ENCODE data around the gene RIMKLB.
"Not testable (repeated sequence)": the region's sequence is repeated elsewhere in the genome, so short reads cannot be mapped to it uniquely, and the experiment has no call there.

Gene RIMKLB

GRCh38 chr12:8692573-8692972, 5.2 kb upstream of the RIMKLB start:
- no peak for DNase-seq (ENCODE audit: low read depth)

GRCh38 chr12:8695116-8695515, 2.7 kb upstream of the RIMKLB start:
- no peak for DNase-seq (ENCODE audit: low read depth)

GRCh38 chr12:8696442-8697090, 1.2 kb upstream of the RIMKLB start:
- no peak for DNase-seq (ENCODE audit: low read depth)

- DNase-seq (ENCODE audit: low read depth), result no peak
Observed at GRCh38 chr12:8697120-8697475, 693 bp upstream of the RIMKLB start.

- DNase-seq (ENCODE audit: low read depth), result peak; percentile 41
Observed at GRCh38 chr12:8698132-8698851, 501 bp downstream of the RIMKLB start.

DNA sequence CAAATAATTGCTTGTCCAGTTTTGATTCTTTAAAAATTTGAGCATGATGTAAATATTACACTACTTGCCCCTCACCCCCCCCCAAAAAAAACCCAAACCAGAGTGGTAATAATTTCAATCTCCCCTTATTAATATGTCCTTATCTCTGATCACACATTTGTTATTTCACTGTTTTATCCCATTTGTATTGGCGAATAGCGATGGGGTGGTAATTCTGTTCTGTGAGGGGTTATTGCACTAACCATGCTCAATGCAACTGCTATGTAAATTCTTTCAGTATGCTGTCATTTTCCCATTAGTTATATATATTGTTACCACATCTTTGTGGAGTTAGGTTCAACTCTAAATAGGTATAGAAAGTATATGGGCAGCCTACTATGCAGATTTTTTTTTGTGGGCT, 1.1 kb downstream of the RIMKLB start:
- no peak for DNase-seq (ENCODE audit: low read depth)

- no peak for DNase-seq (ENCODE audit: low read depth)
Observed at GRCh38 chr12:8699714-8700113, 1.9 kb downstream of the RIMKLB start.

DNA sequence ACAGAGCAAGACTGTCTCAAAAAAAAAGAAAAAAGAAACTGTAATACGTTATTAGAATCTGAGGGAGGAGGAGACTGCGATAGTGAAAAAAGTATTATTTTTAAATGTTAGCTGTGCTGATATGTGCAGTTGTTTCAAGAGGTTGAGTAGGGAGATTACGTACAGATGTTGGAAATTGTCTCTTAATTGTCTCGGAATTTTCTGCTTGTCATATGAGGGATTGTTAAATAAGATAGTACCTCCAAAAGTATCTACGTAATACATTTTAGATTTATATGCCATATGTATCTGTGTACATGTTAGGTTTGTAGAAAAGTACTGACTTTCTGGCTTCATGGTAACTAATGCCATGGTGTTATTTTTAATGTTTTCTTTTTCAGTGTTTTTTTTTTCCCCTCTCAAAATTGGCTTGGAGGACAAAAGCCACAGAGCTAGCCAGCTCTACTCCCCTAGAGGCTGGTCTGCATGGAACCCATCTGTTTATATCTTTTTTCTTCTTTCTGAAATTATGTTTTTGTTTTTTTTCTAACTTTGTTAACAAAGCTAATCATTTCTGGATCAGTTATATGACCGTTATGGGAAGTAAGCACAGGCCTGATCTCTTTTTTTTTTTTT, 3.4 kb downstream of the RIMKLB start:
- DNase-seq (ENCODE audit: low read depth), result no peak

DNA sequence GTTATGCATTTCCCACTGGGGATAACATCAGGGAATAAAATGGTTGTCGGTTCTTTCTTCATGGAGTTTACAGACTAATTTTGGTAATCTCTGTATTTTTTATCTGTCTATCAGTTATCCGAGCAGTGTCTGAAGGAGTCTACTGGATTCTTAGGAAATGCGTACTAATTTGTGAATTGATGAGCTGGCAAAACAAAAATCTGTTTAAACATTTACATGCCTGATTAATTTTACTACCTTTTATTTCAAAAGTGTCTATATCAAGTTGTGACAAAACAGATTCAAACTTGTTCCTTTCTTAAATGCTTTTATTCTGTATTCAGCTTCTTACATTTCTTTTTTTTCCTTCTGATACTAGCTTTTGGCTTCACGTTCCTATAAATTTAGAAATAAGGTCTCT, 4.4 kb downstream of the RIMKLB start:
- DNase-seq (ENCODE audit: low read depth), result no peak

DNA sequence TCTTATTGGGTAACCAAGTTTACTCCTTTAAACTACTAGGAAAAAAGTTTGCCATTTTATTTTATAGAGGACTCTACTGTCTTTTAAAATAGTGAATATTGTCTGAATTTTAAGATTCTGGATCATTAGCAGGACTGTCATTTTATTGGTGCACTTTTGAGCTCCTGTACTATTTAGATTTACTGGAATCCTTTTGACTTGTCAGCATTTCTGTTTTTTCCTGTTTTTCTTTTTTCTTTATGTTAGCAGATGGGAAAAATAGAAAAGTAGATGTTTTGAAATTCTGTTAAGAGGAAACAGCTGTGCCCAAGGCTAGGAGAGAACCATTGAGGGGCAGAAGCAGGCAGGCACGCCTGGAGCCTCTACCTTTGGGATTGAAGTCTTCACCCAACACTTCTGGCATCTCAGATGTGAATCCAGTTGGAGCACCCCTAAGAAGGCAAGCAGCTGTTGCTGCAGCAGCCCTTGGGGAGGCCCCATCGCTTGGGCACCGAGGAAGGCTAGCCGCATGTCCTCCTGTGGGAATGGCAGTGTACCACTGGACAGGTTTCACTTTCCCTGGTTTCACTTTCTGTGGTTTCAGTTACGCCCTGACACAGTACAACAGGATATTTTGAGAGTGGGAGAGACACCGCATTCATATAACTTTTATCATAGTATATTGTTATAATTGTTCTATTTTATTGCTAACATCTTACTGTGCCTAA, 11.5 kb downstream of the RIMKLB start:
- DNase-seq (ENCODE audit: low read depth), result no peak

DNA sequence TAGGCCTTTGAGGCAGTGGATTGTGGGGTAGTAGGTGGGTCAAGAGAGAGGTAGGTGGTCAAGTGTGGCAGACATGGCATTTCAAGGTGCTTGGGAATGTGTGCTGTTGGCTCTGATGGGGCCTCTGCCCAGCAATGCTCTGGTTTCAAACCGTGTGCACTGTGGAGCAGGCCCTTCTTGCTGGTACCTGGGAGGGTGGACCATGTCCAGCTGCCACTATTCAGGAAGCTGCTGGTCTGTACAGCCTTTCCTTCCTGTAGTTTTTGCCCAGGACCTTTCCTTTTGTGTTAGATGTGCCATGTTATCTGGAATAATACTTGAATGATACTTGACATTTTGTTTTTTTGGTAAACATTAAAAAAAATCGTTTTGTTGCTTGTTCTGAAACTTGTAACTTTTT, 14.8 kb downstream of the RIMKLB start:
- no peak for DNase-seq (ENCODE audit: low read depth)

GRCh38 chr12:8722286-8722800, 24.6 kb downstream of the RIMKLB start:
- DNase-seq (ENCODE audit: low read depth), result no peak

DNA sequence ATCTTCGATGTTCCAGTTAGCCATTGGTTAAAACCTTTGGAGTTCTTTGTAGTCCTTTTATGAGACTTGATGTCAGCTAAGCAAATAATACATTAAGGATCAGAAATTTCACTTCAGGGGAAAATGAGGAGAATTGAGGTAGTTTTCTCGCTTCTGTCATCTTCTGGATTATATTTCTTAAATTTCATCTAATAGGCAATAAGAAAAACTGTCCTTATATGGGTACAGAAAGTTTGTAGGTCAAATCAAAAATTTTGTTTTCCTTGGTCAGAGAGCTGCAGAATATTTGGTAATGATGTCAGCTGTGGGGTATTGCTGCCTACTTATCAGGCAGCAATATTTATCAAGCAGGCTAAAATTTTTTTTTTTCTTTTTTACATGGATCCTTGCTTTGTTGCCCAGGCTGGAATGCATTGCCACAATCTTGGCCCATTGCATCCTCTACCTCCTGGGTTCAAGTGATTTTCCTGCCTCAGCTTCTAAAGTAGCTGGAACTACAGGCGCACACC, 37.1 kb downstream of the RIMKLB start:
- no peak for DNase-seq (ENCODE audit: low read depth)

GRCh38 chr12:8742501-8742900, 44.7 kb downstream of the RIMKLB start:
- DNase-seq (ENCODE audit: low read depth), result no peak

GRCh38 chr12:8743121-8743520, 45.3 kb downstream of the RIMKLB start:
- not testable (repeated sequence) for DNase-seq (ENCODE audit: low read depth)

GRCh38 chr12:8745631-8746030, 47.8 kb downstream of the RIMKLB start:
- not testable (repeated sequence) for DNase-seq (ENCODE audit: low read depth)

- DNase-seq (ENCODE audit: low read depth), result no peak
Observed at GRCh38 chr12:8746046-8746445, 48.3 kb downstream of the RIMKLB start.

GRCh38 chr12:8760076-8760475, 62.3 kb downstream of the RIMKLB start:
- not testable (repeated sequence) for DNase-seq (ENCODE audit: low read depth)

DNA sequence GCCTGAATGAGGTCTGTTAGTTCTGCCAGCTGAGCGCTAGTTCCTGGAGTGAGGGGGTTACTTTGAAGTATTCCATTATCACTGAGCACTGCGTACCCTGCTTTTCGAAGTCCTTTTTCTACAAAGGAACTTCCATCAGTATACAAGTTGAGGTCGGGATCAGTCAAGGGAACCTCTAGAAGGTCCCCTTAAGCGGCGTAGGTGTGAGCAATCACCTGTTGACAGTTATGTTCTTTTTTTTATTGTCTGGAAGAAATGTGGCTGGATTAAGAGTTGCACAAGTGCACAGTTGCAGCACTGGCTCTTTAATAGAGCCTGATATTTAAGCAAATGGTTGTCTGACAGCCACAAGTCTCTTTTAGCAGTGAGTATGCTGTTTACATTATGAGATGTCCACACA, 64.9 kb downstream of the RIMKLB start:
- DNase-seq (ENCODE audit: low read depth), result not testable (repeated sequence)

GRCh38 chr12:8766121-8766520, 68.3 kb downstream of the RIMKLB start:
- DNase-seq (ENCODE audit: low read depth), result not testable (repeated sequence)

DNA sequence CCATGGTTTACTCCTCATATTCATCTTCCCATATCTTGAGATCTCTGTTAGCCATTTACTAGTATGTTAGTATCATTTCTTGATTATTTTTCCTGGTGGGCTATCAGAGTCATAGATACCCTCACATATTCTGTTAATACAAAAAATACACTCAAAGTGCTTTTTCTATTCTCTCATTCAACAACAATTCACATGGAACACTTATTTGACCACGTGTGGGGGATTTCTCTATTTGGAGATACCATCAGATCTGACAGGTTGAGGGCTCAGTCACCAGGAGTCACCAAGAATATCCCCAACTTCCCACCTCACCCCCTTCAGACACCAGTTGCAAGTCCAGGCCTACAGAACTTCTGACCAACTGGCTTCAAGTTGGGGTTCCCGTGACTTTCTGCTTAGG, 72.7 kb downstream of the RIMKLB start:
- DNase-seq (ENCODE audit: low read depth), result no peak

DNA sequence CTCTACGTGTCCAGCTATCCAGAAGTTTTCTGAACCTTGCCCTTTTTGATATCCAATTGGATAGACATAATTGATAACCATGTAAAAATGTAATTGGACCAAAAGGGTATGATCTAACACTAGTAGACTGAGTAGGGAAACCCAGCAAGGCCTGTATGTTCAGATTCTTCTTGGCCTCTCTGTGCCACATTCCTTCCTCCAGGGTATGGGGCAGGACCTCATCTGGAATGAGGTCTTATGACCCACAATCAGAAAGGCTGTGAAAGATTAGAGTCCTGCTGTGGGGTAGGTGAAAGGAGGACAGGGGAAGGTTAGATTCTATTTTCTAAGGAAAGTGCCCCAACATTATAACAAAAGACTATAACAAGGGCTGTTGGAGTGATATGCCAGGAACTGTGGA, 73.3 kb downstream of the RIMKLB start:
- DNase-seq (ENCODE audit: low read depth), result no peak
